DOHH2 (cell line): ENCODE measurements around the gene C17orf107.

Experiments
- H3F3A ChIP-seq: fragments of 200-600 bp; sonication (generic), shearing (Covaris generic); 2 replicates; pipeline ENCODE4 v1.6.0; 2016; ENCODE audit warnings: antibody characterized with exemption, mild to moderate bottlenecking; ENCODE audit not compliant: control insufficient read depth, insufficient read depth
- H3K27ac ChIP-seq: fragments of 200-600 bp; sonication (generic); 2 replicates; pipeline ENCODE4 v1.5.1; 2014; ENCODE audit warnings: low read depth, mild to moderate bottlenecking, low read length, moderate library complexity
- H3K27me3 ChIP-seq: fragments of 200-600 bp; sonication (generic); 2 replicates; pipeline ENCODE4 v1.6.1; 2014; ENCODE audit warnings: mild to moderate bottlenecking, low read length, mixed read lengths; ENCODE audit not compliant: control insufficient read depth
- H3K36me3 ChIP-seq: fragments of 200-600 bp; sonication (generic); 2 replicates; pipeline ENCODE4 v1.6.1; 2014; ENCODE audit warnings: mild to moderate bottlenecking, low read length, moderate library complexity, mixed read lengths; ENCODE audit not compliant: control insufficient read depth
- H3K4me1 ChIP-seq: fragments of 200-600 bp; sonication (generic); 2 replicates; pipeline ENCODE4 v1.6.1; 2014; ENCODE audit warnings: mild to moderate bottlenecking, low read length, mixed read lengths; ENCODE audit not compliant: control insufficient read depth
- H3K4me2 ChIP-seq: fragments of 200-600 bp; sonication (generic); 2 replicates; pipeline ENCODE4 v1.6.0; 2014; ENCODE audit warnings: mild to moderate bottlenecking, low read length, moderate library complexity
- H3K4me3 ChIP-seq: fragments of 200-600 bp; sonication (generic); 2 replicates; pipeline ENCODE4 v1.5.1; 2014; ENCODE audit warnings: mild to moderate bottlenecking, low read length, mixed read lengths
- H3K79me2 ChIP-seq: fragments of 200-600 bp; sonication (generic); 2 replicates; pipeline ENCODE4 v1.6.1; 2014; ENCODE audit warnings: mild to moderate bottlenecking, low read length, mixed read lengths; ENCODE audit not compliant: control insufficient read depth
- H3K9me2 ChIP-seq: fragments of 200-600 bp; sonication (generic); replicated peaks from 2 replicates; pipeline ENCODE4 v1.6.1; 2014; ENCODE audit warnings: mild to moderate bottlenecking, low read length, mixed read lengths; ENCODE audit not compliant: control insufficient read depth
- H3K9me3 ChIP-seq: fragments of 200-600 bp; sonication (generic); 2 replicates; pipeline ENCODE4 v1.6.1; 2014; ENCODE audit warnings: antibody characterized with exemption, low read length, mixed read lengths; ENCODE audit not compliant: control insufficient read depth, insufficient read depth
- H4K20me1 ChIP-seq: fragments of 200-600 bp; sonication (generic); 2 replicates; pipeline ENCODE4 v1.6.0; 2014; ENCODE audit warnings: low read depth, mild to moderate bottlenecking, antibody characterized with exemption, low read length, moderate library complexity; ENCODE audit not compliant: control insufficient read depth, insufficient read depth
- CTCF ChIP-seq: fragments of 200-600 bp; sonication (generic); IDR thresholded peaks from one replicate; pipeline ENCODE4 v1.5.1; 2014; ENCODE audit warnings: antibody characterized with exemption, mild to moderate bottlenecking, low read depth, low read length; ENCODE audit not compliant: poor library complexity, severe bottlenecking
- EZH2phosphoT487 ChIP-seq: fragments of 200-600 bp; sonication (generic); IDR thresholded peaks from 2 replicates; pipeline ENCODE4 v1.6.1; 2017; ENCODE audit warnings: borderline replicate concordance, mild to moderate bottlenecking, antibody characterized with exemption, low read length, moderate library complexity, mixed read lengths

C17orf107 gene

GRCh38 chr17:4870855-4871254 is 28.5 kb upstream of the C17orf107 start:
- H3K36me3 ChIP-seq: no peaks in the 10 kb centered on the region
- TF ChIP-seq EZH2phosphoT487 (no peak), CTCF (no peak)

GRCh38 chr17:4872786-4873185 is 26.6 kb upstream of the C17orf107 start:
- Histone ChIP-seq H3K9me3 (no peaks in the 10 kb centered on the region), H3K79me2 (peaks cover 3% of the 10 kb centered on the region; the same call in 1 of the 2 replicates), H4K20me1 (no peaks in the 10 kb centered on the region), H3K36me3 (no peaks in the 10 kb centered on the region), H3K27me3 (no peaks in the 10 kb centered on the region), H3K4me3 (no peak overlapping the region), H3K4me2 (no peak overlapping the region), H3K27ac (no peak overlapping the region), H3K4me1 (no peaks in the 10 kb centered on the region), H3F3A (no peaks in the 10 kb centered on the region), H3K9me2 (no peaks in the 10 kb centered on the region)
- TF ChIP-seq CTCF (no peak), EZH2phosphoT487 (no peak)

More at GRCh38 chr17:4870855-4871254, 28.5 kb upstream of the C17orf107 start:
- Histone ChIP-seq H3K4me3 (no peak overlapping the region), H3K9me2 (no peaks in the 10 kb centered on the region), H3K79me2 (peaks cover 3% of the 10 kb centered on the region; the same call in 1 of the 2 replicates), H3K27ac (no peak overlapping the region), H4K20me1 (no peaks in the 10 kb centered on the region), H3K9me3 (no peaks in the 10 kb centered on the region), H3K4me2 (no peak overlapping the region), H3K4me1 (no peaks in the 10 kb centered on the region), H3K27me3 (no peaks in the 10 kb centered on the region), H3F3A (no peaks in the 10 kb centered on the region)

GRCh38 chr17:4877089-4877488 is 22.2 kb upstream of the C17orf107 start:
- Histone ChIP-seq H3K36me3 (peaks cover 2% of the 10 kb centered on the region; the same call in 1 of the 2 replicates), H3K4me2 (no peak overlapping the region), H3K27me3 (no peaks in the 10 kb centered on the region), H3K9me2 (no peaks in the 10 kb centered on the region), H3K4me1 (peaks cover 5% of the 10 kb centered on the region), H3K79me2 (no peaks in the 10 kb centered on the region), H3K4me3 (no peak overlapping the region), H3K9me3 (no peaks in the 10 kb centered on the region), H4K20me1 (0 out of 2 replicates have a peak, but pooled peaks cover 2% of the 10 kb centered on the region), H3K27ac (no peak overlapping the region), H3F3A (no peaks in the 10 kb centered on the region)
- no peak for TF ChIP-seq CTCF
- TF ChIP-seq EZH2phosphoT487: no peak

GRCh38 chr17:4879601-4880000 is 19.7 kb upstream of the C17orf107 start:
- TF ChIP-seq EZH2phosphoT487 (no peak), CTCF (no peak)
- no peaks in the 10 kb centered on the region for H3K9me2 ChIP-seq
- no peaks in the 10 kb centered on the region for H3K27me3 ChIP-seq
- H3K27ac ChIP-seq: no peak overlapping the region
- H3K36me3 ChIP-seq: peaks cover 11% of the 10 kb centered on the region; the same call in 1 of the 2 replicates
- no peak overlapping the region for H3K4me3 ChIP-seq
- no peaks in the 10 kb centered on the region for H3F3A ChIP-seq
- H3K9me3 ChIP-seq: no peaks in the 10 kb centered on the region
- peaks cover 8% of the 10 kb centered on the region for H3K4me1 ChIP-seq
- H4K20me1 ChIP-seq: 0 out of 2 replicates have a peak, but pooled peaks cover 2% of the 10 kb centered on the region
- no peaks in the 10 kb centered on the region for H3K79me2 ChIP-seq
- H3K4me2 ChIP-seq: no peak overlapping the region
